Suprapubic skin (tissue), 4 donors: Measurements from ENCODE around the gene UBASH3A. TPM values are rescaled to one million over a fixed set of nuclear protein-coding genes. Genes with fewer than 3 reads are reported as not detected.

ENCODE experiments used
- DNase-seq, 2 donors: peaks; one replicate each; pipeline ENCODE4 v3.0.0-alpha.2; 2019; ENCODE audit warnings: low spot score in 2 of 2
- H3K27ac ChIP-seq: fragments of 200-600 bp; sonication (generic); one replicate; pipeline ENCODE4 v1.5.1; 2019
- H3K27me3 ChIP-seq: fragments of 200-600 bp; sonication (generic); one replicate; pipeline ENCODE4 v1.5.1; 2019
- H3K36me3 ChIP-seq: fragments of 200-600 bp; sonication (generic); one replicate; pipeline ENCODE4 v1.5.1; 2019
- H3K4me1 ChIP-seq: fragments of 200-600 bp; sonication (generic); one replicate; pipeline ENCODE4 v1.5.1; 2019
- H3K4me3 ChIP-seq: fragments of 200-600 bp; sonication (generic); one replicate; pipeline ENCODE4 v1.5.1; 2019; ENCODE audit warnings: mild to moderate bottlenecking
- H3K9me3 ChIP-seq: fragments of 200-600 bp; sonication (generic); one replicate; pipeline ENCODE4 v1.5.1; 2019
- EP300 ChIP-seq: sonication (generic); formaldehyde crosslinking; IDR thresholded peaks from one replicate; pipeline ENCODE4 v1.6.1; 2017; ENCODE audit warnings: antibody characterized with exemption
- POLR2A ChIP-seq, 2 donors: fragments of 450-650 bp; IDR thresholded peaks; one replicate each; pipeline ENCODE4 v1.6.1; 2017; ENCODE audit warnings: antibody characterized with exemption in 2 of 2, mild to moderate bottlenecking in 2 of 2, moderate library complexity in 2 of 2
- POLR2AphosphoS5 ChIP-seq, 3 donors: sonication (generic); formaldehyde crosslinking; IDR thresholded peaks; one replicate each; pipeline ENCODE4 v1.6.1; 2017; ENCODE audit warnings: antibody characterized with exemption in 3 of 3
- WGBS: methylation state at CpG from one replicate; pipeline ENCODE4 v1.1.5; 2018; 5-methylcytosine and 5-hydroxymethylcytosine counted together
- total RNA-seq, 4 donors: library from RNA; depleted of rRNA; stranded (reverse); fragments of >200 nt; gene quantifications; one replicate each; pipeline ENCODE4 v1.1.0, GENCODE V29; 2016
- TF ChIP-seq, protein P1 (sequence below), 2 donors: fragments of 200-600 bp in 1 of 2; fragments of 450-650 bp in 1 of 2; sonication (generic) in 1 of 2; IDR thresholded peaks; one replicate each; pipeline ENCODE4 v1.5.1; 2016 to 2019; ENCODE audit warnings: antibody characterized with exemption in 2 of 2, mild to moderate bottlenecking in 1 of 2, moderate library complexity in 1 of 2

Gene UBASH3A
- total RNA-seq, 4 donors from 2014 or later = 0.36 to 1.0 (median 0.47) TPM; not detected in 1

DNA sequence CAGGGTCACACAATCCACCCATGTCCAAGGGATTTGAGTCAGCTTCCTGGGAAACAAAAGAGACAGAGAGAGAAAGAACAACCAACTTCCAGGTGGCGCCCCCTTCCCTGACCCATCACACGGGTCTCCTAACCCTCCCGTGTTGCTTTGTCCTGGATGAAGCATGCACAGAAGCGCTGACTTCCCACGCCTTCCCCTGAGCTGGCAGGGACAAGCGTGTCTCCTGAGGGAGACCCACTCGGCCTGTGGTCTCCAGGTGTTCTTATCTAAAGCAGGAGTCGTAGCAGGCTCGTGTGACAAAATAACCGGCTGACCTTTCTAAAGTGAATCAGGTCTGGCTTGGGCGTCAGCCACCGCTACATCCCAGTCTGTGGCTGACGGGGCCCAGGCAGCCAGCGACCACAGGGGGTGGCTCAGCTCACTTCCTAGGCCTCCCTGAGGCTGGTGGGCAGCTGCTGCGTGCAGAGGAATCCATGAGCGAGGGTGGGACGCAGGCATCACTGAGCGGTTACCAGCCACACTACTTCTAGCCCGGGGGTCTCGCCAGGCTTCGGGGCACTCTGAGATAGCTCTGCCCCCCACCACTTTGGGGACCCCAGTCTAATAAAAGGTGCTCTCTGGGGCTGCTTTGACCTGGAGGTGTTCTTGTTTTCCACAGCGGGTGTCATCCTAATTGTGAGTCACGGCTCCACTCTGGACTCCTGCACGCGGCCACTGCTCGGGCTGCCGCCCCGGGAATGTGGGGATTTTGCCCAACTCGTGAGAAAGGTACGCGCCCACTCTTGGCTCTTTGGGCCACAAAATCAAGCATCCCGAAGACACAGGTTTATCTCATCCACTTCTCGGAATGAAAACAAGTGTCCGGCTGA is 40.4 kb downstream of the UBASH3A start:
- 81% methylated on average over 26 of the region's 34 CpGs for WGBS
- H3K36me3 ChIP-seq = no peaks in the 10 kb centered on the region

GRCh38 chr21:42444745-42445059 is 41.0 kb downstream of the UBASH3A start:
- 92% methylated on average over 10 of the region's 10 CpGs for WGBS
- TF ChIP-seq POLR2A (IDR thresholded peaks at IDR 0.05) (no peak), EP300 (no peak), POLR2AphosphoS5 (IDR thresholded peaks at IDR 0.05) (no peak)
- TF ChIP-seq, protein P1, sequence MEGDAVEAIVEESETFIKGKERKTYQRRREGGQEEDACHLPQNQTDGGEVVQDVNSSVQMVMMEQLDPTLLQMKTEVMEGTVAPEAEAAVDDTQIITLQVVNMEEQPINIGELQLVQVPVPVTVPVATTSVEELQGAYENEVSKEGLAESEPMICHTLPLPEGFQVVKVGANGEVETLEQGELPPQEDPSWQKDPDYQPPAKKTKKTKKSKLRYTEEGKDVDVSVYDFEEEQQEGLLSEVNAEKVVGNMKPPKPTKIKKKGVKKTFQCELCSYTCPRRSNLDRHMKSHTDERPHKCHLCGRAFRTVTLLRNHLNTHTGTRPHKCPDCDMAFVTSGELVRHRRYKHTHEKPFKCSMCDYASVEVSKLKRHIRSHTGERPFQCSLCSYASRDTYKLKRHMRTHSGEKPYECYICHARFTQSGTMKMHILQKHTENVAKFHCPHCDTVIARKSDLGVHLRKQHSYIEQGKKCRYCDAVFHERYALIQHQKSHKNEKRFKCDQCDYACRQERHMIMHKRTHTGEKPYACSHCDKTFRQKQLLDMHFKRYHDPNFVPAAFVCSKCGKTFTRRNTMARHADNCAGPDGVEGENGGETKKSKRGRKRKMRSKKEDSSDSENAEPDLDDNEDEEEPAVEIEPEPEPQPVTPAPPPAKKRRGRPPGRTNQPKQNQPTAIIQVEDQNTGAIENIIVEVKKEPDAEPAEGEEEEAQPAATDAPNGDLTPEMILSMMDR (IDR thresholded peaks at IDR 0.05) = no peak
- H3K4me1 ChIP-seq = no peaks in the 10 kb centered on the region
- no peaks in the 10 kb centered on the region for H3K36me3 ChIP-seq
- no peak overlapping the region for H3K27ac ChIP-seq
- H3K4me3 ChIP-seq = no peak overlapping the region
- no peak for DNase-seq
- peaks cover 5% of the 10 kb centered on the region for H3K27me3 ChIP-seq
- no peaks in the 10 kb centered on the region for H3K9me3 ChIP-seq

More for the DNA sequence above, 40.4 kb downstream of the UBASH3A start:
- Histone ChIP-seq H3K4me1 (no peaks in the 10 kb centered on the region), H3K4me3 (no peak overlapping the region), H3K9me3 (no peaks in the 10 kb centered on the region), H3K27ac (no peak overlapping the region), H3K27me3 (peaks cover 5% of the 10 kb centered on the region)
- DNase-seq = no peak
- no peak for TF ChIP-seq POLR2A (IDR thresholded peaks at IDR 0.05)
- TF ChIP-seq EP300 = no peak
- TF ChIP-seq, protein P1 (IDR thresholded peaks at IDR 0.05) = no peak
- no peak for TF ChIP-seq POLR2AphosphoS5 (IDR thresholded peaks at IDR 0.05)

GRCh38 chr21:42445311-42445710 is 41.6 kb downstream of the UBASH3A start:
- H3K4me1 ChIP-seq = no peaks in the 10 kb centered on the region
- 83% methylated on average over 6 of the region's 7 CpGs for WGBS
- no peaks in the 10 kb centered on the region for H3K36me3 ChIP-seq
- H3K27me3 ChIP-seq = peaks cover 5% of the 10 kb centered on the region
- H3K9me3 ChIP-seq = no peaks in the 10 kb centered on the region
- DNase-seq = no peak
- H3K27ac ChIP-seq = no peak overlapping the region
- no peak overlapping the region for H3K4me3 ChIP-seq
- TF ChIP-seq POLR2A (IDR thresholded peaks at IDR 0.05) (no peak), EP300 (no peak), POLR2AphosphoS5 (IDR thresholded peaks at IDR 0.05) (no peak)
- TF ChIP-seq, protein P1 (IDR thresholded peaks at IDR 0.05) = no peak

- no peaks in the 10 kb centered on the region for H3K36me3 ChIP-seq
- WGBS = 100% methylated on average over 1 of the region's 4 CpGs
- H3K27ac ChIP-seq = no peak overlapping the region
- H3K27me3 ChIP-seq = peaks cover 5% of the 10 kb centered on the region
- TF ChIP-seq POLR2A (IDR thresholded peaks at IDR 0.05) (no peak), EP300 (no peak), POLR2AphosphoS5 (IDR thresholded peaks at IDR 0.05) (no peak)
- TF ChIP-seq, protein P1 (IDR thresholded peaks at IDR 0.05) = no peak
- H3K9me3 ChIP-seq = no peaks in the 10 kb centered on the region
- no peak for DNase-seq
- no peaks in the 10 kb centered on the region for H3K4me1 ChIP-seq
- no peak overlapping the region for H3K4me3 ChIP-seq
Measured at GRCh38 chr21:42446531-42446930, 42.8 kb downstream of the UBASH3A start.

DNA sequence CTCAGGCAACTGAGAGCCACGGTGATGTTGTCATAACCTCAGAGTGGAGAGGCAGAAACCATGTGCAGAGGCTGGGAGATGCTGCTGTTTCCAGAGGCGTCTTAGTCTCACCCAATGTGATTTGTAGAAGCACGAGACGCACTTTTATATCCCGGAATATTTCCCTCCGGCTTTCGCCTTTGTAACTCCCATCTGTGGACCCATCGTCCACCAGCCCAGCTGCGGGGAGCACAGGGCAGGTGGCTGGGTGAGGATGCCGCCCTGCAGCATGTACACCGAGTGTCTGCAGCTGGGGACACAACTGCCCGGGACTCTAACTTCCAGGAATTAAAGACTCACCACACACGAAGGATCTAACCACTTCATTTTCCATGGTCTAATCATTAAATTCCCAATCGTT is 43.5 kb downstream of the UBASH3A start:
- no peaks in the 10 kb centered on the region for H3K9me3 ChIP-seq
- H3K36me3 ChIP-seq = no peaks in the 10 kb centered on the region
- TF ChIP-seq EP300 (no peak), POLR2A (IDR thresholded peaks at IDR 0.05) (no peak), POLR2AphosphoS5 (IDR thresholded peaks at IDR 0.05) (no peak)
- TF ChIP-seq, protein P1 (IDR thresholded peaks at IDR 0.05) = no peak
- no peaks in the 10 kb centered on the region for H3K4me1 ChIP-seq
- no peak for DNase-seq
- no peak overlapping the region for H3K27ac ChIP-seq
- H3K27me3 ChIP-seq = peaks cover 5% of the 10 kb centered on the region
- H3K4me3 ChIP-seq = no peak overlapping the region
- WGBS = 80% methylated on average over 14 of the region's 14 CpGs
